HG02763 (cell line): Measurements from ENCODE around the gene METAP2.

Source experiments
- ATAC-seq: cut with Tn5 transposase; IDR thresholded peaks from one replicate; pipeline ENCODE4 v1.9.1; 2021; ENCODE audit warnings: mild to moderate bottlenecking, moderate library complexity; ENCODE audit not compliant: unreplicated experiment

METAP2 gene

GRCh38 chr12:95548539-95549391 is 74.8 kb downstream of the METAP2 start:
- ATAC-seq: no peak

DNA sequence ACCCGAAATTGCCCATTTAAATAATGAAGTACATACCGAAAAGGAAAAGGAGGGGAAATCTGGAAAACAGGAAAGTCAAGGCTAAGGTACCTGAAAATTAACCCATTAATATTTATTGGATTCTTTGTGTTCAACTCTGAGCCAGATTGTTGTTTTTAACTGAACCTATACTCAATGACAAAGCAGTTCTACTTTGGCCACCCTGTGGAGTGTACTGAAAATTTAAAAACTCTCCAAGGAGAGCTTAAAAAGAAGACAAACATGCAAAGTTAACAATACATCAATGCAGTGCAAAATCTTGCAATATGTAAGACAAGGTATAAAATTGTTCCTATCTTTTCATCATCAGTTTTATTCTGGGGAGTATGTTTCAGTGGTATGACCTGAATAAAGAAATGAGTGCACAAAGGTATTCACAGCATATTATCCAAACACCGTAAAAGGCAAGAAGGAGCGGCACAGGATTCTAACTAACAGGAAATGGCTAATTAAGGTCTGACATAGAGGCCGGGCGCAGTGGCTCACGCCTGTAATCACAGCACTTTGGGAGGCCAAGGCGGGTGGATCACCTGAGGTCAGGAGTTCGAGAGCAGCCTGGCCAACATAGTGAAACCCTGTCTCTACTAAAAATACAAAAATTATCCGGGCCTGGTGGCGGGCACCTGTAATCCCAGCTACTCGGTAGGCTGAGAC is 75.6 kb downstream of the METAP2 start:
- no peak for ATAC-seq

- ATAC-seq: no peak
Measured at GRCh38 chr12:95551305-95551704, 77.4 kb downstream of the METAP2 start, which contains the start of gene USP44. USP44 (minus strand) TSS chr12:95551476; CDS start chr12:95534256, 17,220 bp downstream.

DNA sequence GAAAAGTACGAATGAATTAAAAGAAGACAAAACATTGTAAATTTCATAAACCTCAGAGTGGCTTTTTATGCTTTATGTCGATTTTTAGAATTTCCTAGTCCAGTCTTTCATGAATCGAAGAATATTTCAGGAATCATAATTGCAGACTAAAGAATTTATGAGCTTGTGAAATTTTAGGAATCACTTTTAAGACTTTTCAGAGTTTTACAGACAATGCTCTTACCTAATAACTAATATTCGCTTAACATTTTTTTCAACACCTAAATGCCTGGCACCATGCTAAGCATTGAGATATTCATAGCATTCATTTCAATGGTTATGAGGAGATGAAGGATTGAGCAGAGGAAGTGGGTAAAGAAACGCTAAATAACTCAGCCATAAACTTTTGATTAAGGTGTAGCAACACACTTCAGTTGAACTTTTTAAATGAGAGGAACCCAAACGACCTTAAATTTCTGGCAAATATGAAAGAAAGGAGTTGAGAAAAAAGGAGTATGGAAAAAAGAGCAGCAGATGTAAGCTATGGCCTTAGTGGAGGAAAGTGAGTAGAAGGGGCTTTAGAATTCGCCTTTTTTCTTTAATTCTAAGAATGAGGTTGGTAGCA is 78.1 kb downstream of the METAP2 start:
- no peak for ATAC-seq

DNA sequence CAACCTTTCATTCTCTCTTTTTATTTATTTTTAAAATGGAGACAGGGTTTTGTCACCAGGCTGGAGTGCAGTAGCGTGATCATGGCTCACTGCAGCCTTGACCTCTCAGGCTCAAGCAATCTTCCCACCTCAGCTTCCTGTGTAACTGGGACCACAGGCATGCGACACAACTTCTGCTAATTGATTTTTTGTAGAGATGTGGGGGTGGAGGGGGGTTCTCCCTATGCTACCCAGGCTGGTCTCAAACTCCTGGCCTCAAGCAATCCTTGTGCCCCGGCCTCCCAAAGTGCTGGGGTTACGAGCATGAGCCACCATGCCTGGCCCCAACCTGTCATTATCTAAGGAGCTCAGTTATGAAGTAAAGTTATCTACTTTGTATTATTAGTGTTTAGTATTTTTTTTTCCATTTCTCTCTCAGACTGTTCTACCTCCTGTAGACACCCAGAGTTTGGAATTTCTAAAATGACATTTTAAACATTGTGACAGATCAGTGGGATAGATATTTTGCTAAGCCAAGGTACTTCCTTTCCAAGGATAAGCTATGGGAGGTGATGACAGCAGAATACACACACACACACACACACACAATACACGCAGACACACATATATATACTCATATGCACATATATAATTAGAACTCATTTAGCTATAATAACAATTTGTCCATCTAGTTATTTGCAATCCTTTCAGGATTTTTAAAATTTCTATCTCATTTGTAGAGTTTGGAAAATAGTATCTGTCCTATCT is 79.4 kb downstream of the METAP2 start:
- no peak for ATAC-seq

DNA sequence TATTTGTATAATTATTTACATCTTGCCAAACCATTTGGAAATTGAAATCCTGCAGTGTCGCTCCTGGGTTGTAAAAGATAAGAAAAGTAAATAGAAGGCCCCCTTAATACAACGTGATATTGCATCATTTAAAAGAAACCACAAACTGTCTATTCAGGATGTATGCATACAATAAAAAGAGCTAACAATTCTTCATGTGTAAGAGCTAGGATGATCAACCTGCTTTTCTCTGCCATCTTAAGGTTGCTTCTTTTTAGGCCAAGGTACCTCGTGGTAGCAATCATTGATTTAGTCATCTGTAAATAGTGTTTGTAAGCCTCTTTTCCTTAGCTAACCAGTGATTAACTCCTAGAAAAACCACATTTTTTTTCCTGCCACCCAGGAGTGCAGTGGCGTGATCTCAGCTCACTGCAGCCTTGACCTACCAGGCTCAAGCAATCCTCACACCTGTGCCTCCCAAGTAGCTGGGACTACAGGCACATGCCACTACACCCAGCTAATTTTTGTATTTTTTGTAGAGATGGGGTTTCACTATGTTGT is 80.7 kb downstream of the METAP2 start:
- ATAC-seq: no peak

GRCh38 chr12:95557625-95558024 is 83.7 kb downstream of the METAP2 start:
- ATAC-seq: no peak
